SU-DHL-6 (cell line): Measurements from ENCODE around the gene PPDPF.

Experiments
- CTCF ChIP-seq: fragments of 200-600 bp; sonication (generic); IDR thresholded peaks from one replicate; pipeline ENCODE4 v1.5.1; 2017; ENCODE audit warnings: antibody characterized with exemption, mild to moderate bottlenecking, low read length, moderate library complexity; ENCODE audit not compliant: insufficient read depth, poor library complexity, severe bottlenecking
- EZH2phosphoT487 ChIP-seq: fragments of 200-600 bp; sonication (generic), shearing (Covaris generic); conservative IDR thresholded peaks from 2 replicates; pipeline ENCODE4 v1.6.1; 2018; ENCODE audit warnings: mild to moderate bottlenecking, antibody characterized with exemption, low read length, moderate library complexity, mixed read lengths

- TF ChIP-seq CTCF (no peak), EZH2phosphoT487 (no peak)
Observed at GRCh38 chr20:63495167-63495720, 25.3 kb upstream of the PPDPF start.
